ENCODE results near the gene HPD.
"Not testable (repeated sequence)": the region's sequence is repeated elsewhere in the genome, so short reads cannot be mapped to it uniquely, and the experiment has no call there.

Gene HPD

GRCh38 chr12:121796855-121797751 lies 61.6 kb downstream of the HPD start:
- peak; percentile 75 for DNase-seq

GRCh38 chr12:121795034-121795968 lies 63.4 kb downstream of the HPD start:
- DNase-seq, result peak; percentile 85

- no peak for DNase-seq
Measured at GRCh38 chr12:121794534-121795033, 64.1 kb downstream of the HPD start.

GRCh38 chr12:121793838-121794533 lies 64.7 kb downstream of the HPD start:
- DNase-seq, result peak; percentile 96

GRCh38 chr12:121793440-121793837 lies 65.2 kb downstream of the HPD start, which contains the start of gene RHOF:
Gene RHOF, minus strand, starts transcription at chr12:121793688. Its CDS starts 55 bp downstream, at chr12:121793633.
- DNase-seq, result peak; percentile 83

- peak; percentile 25 for DNase-seq
Measured at GRCh38 chr12:121792607-121793439, 65.8 kb downstream of the HPD start.

- DNase-seq, result no peak
Measured at GRCh38 chr12:121791671-121792551, 66.7 kb downstream of the HPD start.

GRCh38 chr12:121790785-121791184 lies 67.9 kb downstream of the HPD start:
- not testable (repeated sequence) for DNase-seq

- DNase-seq, result peak; percentile 84
Measured at GRCh38 chr12:121789800-121790728, 68.6 kb downstream of the HPD start.
